ENCODE measurements around the gene AMPH.
A peak's percentile ranks its signal among the peaks of the same experiment; 100 is the strongest.
"Not testable (repeated sequence)": the region's sequence is repeated elsewhere in the genome, so short reads cannot be mapped to it uniquely, and the experiment has no call there.

Gene AMPH

DNA sequence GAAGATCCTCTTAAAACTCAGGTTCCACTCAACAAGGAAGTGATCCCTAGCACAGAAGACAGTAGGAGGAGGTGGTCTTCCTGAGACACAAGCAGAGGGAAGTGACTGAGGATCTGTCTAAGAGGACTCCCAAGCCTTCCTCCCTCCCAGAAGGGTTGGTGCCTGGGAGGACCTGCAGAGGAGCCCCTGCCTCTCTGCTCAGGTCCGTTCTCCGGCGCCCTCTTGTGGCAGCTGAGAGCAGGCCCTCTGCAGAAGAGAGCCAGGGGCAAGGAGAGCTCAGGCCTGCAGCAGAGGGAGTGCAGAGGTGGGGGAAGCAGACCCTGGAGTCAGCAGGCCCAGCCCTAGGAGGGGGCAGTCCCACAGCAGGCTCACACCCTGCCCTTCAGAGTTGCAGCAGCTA, 267.8 kb downstream of the AMPH start:
- Histone ChIP-seq H3K4me2 (peak overlapping the region; percentile 99), H3K9ac (peak overlapping the region; percentile 23; the same call in 1 of the 2 replicates), H3K27ac (peak overlapping the region; percentile 66), H3K79me2 (ENCODE audit: insufficient read depth, low read depth) (peaks cover 46% of the 10 kb centered on the region), H2AFZ (ENCODE audit: low read depth) (peak overlapping the region; percentile 24; the same call in 1 of the 2 replicates), H3K4me1 (ENCODE audit: low read depth, poor library complexity, severe bottlenecking) (peaks cover 79% of the 10 kb centered on the region)
- TF ChIP-seq, protein P1, sequence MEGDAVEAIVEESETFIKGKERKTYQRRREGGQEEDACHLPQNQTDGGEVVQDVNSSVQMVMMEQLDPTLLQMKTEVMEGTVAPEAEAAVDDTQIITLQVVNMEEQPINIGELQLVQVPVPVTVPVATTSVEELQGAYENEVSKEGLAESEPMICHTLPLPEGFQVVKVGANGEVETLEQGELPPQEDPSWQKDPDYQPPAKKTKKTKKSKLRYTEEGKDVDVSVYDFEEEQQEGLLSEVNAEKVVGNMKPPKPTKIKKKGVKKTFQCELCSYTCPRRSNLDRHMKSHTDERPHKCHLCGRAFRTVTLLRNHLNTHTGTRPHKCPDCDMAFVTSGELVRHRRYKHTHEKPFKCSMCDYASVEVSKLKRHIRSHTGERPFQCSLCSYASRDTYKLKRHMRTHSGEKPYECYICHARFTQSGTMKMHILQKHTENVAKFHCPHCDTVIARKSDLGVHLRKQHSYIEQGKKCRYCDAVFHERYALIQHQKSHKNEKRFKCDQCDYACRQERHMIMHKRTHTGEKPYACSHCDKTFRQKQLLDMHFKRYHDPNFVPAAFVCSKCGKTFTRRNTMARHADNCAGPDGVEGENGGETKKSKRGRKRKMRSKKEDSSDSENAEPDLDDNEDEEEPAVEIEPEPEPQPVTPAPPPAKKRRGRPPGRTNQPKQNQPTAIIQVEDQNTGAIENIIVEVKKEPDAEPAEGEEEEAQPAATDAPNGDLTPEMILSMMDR (conservative IDR thresholded peaks at IDR 0.05; ENCODE audit: low read depth, low read length), result peak; percentile 76
- not testable (repeated sequence) for H3K36me3 ChIP-seq (ENCODE audit: insufficient read depth); H4K20me1 ChIP-seq (ENCODE audit: insufficient read depth); H3K4me3 ChIP-seq (IDR thresholded peaks at IDR 0.05; ENCODE audit: insufficient read depth, low read depth, low read length); H3K27me3 ChIP-seq (ENCODE audit: insufficient read depth, low read depth)

DNA sequence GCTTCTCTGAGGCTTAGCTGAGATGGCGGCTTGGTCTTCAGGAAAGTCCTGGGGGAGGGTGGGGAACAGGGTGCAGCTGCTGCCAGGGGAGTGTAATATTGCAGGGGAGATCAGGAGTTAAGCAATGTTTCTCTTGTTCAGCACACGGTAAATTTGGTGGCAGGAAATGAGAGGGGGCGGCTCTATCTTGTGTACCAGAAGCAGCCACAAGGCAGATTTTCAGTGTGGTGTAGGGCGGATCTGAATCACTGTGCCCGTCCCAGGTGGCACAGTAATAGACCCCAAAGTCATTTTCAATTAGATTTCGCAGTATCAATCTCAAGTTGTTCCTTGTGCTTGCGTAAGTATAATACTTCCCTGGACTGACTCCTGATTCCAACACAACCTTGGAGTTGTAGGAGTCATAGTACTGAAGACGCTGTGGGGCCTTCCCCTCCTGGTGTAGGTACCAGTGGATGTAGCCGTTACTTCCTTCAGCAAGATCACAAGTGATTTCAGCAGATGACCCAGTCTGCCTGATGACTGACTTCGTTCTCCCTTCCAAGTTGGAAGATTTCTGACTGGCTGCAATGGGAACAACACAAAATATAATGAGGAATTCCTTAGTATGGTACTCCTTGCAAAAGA, 268.4 kb downstream of the AMPH start:
- H3K4me3 ChIP-seq (IDR thresholded peaks at IDR 0.05; ENCODE audit: insufficient read depth, low read depth, low read length); H3K36me3 ChIP-seq (ENCODE audit: insufficient read depth); H3K27me3 ChIP-seq (ENCODE audit: insufficient read depth, low read depth); H4K20me1 ChIP-seq (ENCODE audit: insufficient read depth): not testable (repeated sequence)
- H3K4me1 ChIP-seq (ENCODE audit: low read depth, poor library complexity, severe bottlenecking), result peaks cover 79% of the 10 kb centered on the region
- peaks cover 45% of the 10 kb centered on the region for H3K79me2 ChIP-seq (ENCODE audit: insufficient read depth, low read depth)
- peak overlapping the region; percentile 33; the same call in 1 of the 2 replicates for H2AFZ ChIP-seq (ENCODE audit: low read depth)
- H3K27ac ChIP-seq, result peak overlapping the region; percentile 66
- H3K9ac ChIP-seq, result peak overlapping the region; percentile 23; the same call in 1 of the 2 replicates
- H3K4me2 ChIP-seq, result peak overlapping the region; percentile 99

DNA sequence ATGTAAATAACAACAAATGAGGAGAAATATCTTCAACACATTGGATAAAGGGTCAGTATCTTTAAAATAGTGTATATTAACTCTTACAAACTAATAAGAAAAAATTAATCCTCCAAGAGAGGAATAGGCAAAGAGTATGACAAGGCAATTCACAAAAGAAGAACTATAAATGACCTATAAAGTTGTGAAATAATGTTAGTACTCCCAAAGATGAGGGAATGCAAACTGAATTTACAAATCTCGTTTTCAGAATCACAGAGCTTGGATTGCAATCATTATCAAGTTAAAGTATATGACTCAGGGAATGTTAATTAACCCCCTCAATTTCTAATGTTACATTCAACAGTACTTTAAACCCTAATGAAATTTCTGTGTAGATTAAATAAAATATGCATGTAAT, 270.4 kb downstream of the AMPH start:
- H3K4me1 ChIP-seq (ENCODE audit: low read depth, poor library complexity, severe bottlenecking), result peaks cover 73% of the 10 kb centered on the region
- no peaks in the 10 kb centered on the region for H3K36me3 ChIP-seq (ENCODE audit: insufficient read depth)
- H3K27me3 ChIP-seq (ENCODE audit: insufficient read depth, low read depth), result no peaks in the 10 kb centered on the region
- H3K4me3 ChIP-seq (IDR thresholded peaks at IDR 0.05; ENCODE audit: insufficient read depth, low read depth, low read length), result no peak overlapping the region
- H3K27ac ChIP-seq, result peak overlapping the region; percentile 49; the same call in 1 of the 2 replicates
- peaks cover 41% of the 10 kb centered on the region for H3K79me2 ChIP-seq (ENCODE audit: insufficient read depth, low read depth)
- peak overlapping the region; percentile 38; the same call in 1 of the 2 replicates for H3K9ac ChIP-seq
- H2AFZ ChIP-seq (ENCODE audit: low read depth), result no peak overlapping the region
- TF ChIP-seq, protein P1 (conservative IDR thresholded peaks at IDR 0.05; ENCODE audit: low read depth, low read length), result no peak
- H4K20me1 ChIP-seq (ENCODE audit: insufficient read depth), result no peaks in the 10 kb centered on the region
- peak overlapping the region; percentile 99 for H3K4me2 ChIP-seq

DNA sequence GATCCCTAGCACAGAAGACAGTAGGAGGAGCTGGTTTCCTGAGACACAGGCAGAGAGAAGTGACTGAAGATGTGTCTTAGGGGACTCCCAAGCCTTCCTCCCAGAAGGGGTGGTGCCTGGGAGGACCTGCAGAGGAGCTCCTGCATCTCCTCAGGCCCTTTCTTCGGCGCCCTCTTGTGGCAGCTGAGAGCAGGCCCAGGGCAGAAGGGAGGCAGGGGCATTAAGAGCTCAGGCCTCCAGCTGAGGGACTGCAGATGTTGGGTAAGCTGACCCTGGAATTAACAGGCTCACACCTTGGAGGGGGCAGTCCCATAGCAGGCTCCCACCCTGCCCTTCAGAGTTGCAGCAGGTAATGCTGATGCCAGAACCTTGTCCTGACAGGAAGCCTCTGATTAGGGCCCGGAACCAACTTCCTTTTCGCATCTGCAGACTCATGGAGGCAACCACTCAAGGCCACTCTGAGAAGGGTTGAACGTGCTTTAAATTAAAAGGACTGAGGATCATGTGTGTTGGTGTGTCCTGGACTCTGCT, 272.0 kb downstream of the AMPH start:
- H3K27me3 ChIP-seq (ENCODE audit: insufficient read depth, low read depth); H4K20me1 ChIP-seq (ENCODE audit: insufficient read depth); H3K36me3 ChIP-seq (ENCODE audit: insufficient read depth); H3K4me3 ChIP-seq (IDR thresholded peaks at IDR 0.05; ENCODE audit: insufficient read depth, low read depth, low read length): not testable (repeated sequence)
- peak overlapping the region; percentile 38 for H3K9ac ChIP-seq
- H3K79me2 ChIP-seq (ENCODE audit: insufficient read depth, low read depth), result peaks cover 31% of the 10 kb centered on the region
- TF ChIP-seq, protein P1 (conservative IDR thresholded peaks at IDR 0.05; ENCODE audit: low read depth, low read length), result peak; percentile 57; the same call in 1 of the 2 replicates
- peak overlapping the region; percentile 38 for H2AFZ ChIP-seq (ENCODE audit: low read depth)
- peak overlapping the region; percentile 99 for H3K4me2 ChIP-seq
- H3K27ac ChIP-seq, result peak overlapping the region; percentile 49
- peaks cover 64% of the 10 kb centered on the region for H3K4me1 ChIP-seq (ENCODE audit: low read depth, poor library complexity, severe bottlenecking)

DNA sequence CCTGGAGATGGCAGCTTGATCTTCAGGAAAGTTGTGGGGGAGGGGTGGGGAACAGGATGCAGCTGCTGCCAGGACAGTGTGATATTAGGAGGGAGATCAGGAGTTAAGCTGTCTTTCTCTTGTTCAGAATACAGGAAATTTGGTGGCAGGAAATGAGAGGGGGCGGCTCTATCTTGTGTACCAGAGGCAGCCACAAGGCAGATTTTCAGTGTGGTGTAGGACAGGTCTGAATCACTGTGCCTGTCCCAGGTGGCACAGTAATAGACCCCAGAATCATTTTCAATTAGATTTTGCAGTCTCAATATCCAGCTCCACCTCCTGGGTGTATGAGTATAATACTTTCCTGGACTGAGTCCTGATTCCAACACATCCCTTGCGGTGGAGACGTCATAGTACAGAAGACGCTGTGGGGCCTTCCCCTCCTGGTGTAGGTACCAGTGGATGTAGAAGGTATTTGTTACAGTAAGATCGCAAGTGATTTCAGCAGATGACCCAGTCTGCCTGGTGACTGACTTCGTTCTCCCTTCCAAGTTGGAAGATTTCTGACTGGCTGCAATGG, 272.8 kb downstream of the AMPH start:
- H3K27ac ChIP-seq, result peak overlapping the region; percentile 49
- H2AFZ ChIP-seq (ENCODE audit: low read depth), result peak overlapping the region; percentile 38
- H3K4me1 ChIP-seq (ENCODE audit: low read depth, poor library complexity, severe bottlenecking), result peaks cover 69% of the 10 kb centered on the region
- H3K36me3 ChIP-seq (ENCODE audit: insufficient read depth); H3K27me3 ChIP-seq (ENCODE audit: insufficient read depth, low read depth); H4K20me1 ChIP-seq (ENCODE audit: insufficient read depth); H3K4me3 ChIP-seq (IDR thresholded peaks at IDR 0.05; ENCODE audit: insufficient read depth, low read depth, low read length): not testable (repeated sequence)
- H3K4me2 ChIP-seq, result peak overlapping the region; percentile 99
- peaks cover 31% of the 10 kb centered on the region for H3K79me2 ChIP-seq (ENCODE audit: insufficient read depth, low read depth)
- peak overlapping the region; percentile 38; the same call in 1 of the 2 replicates for H3K9ac ChIP-seq
